GM23248 (cell line): Measurements from ENCODE around the gene GALNT13.

Source experiments
- EZH2 ChIP-seq: fragments of 200-600 bp; sonication (generic); IDR thresholded peaks from 2 replicates; pipeline ENCODE4 v1.6.1; 2018; ENCODE audit warnings: antibody characterized with exemption, mild to moderate bottlenecking; ENCODE audit not compliant: insufficient read depth, poor library complexity, severe bottlenecking
- EZH2phosphoT487 ChIP-seq: fragments of 200-600 bp; sonication (generic); IDR thresholded peaks from 2 replicates; pipeline ENCODE4 v1.6.1; 2018; ENCODE audit warnings: antibody characterized with exemption, moderate library complexity, mild to moderate bottlenecking, low read depth; ENCODE audit not compliant: insufficient read depth

DNA sequence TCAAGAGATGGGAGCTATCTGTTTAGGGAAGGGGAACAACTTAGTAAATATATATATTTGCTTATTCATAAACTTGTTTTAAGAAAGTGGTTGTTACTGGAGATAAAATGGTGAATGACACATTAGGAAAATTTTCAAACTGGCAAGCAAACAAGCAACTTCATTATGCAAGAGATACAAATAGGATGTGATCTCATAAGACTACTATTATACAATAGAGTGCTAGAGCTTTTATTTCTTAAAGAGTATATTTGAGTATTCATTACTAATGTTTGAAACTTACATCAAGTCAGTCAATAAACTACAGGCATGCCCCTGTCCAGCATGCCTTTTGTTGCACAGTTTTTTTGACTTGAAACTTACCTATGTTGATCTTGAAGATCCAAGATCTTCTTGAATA, 471.6 kb downstream of the GALNT13 start:
- TF ChIP-seq EZH2phosphoT487 (no peak), EZH2 (no peak)
